Neural progenitor cell (in vitro differentiated cells): ENCODE data around the gene EDN1. TPM values are rescaled to one million over a fixed set of nuclear protein-coding genes. Genes with fewer than 3 reads are reported as not detected.
A peak's percentile ranks its signal among the peaks of the same experiment; 100 is the strongest.

Source experiments
- DNase-seq: peaks from one replicate; pipeline ENCODE4 v3.0.0-alpha.2; 2016; ENCODE audit warnings: low spot score
- H2AFZ ChIP-seq: fragments of 200-600 bp; sonication (generic); replicated peaks from 2 replicates; pipeline ENCODE4 v1.6.1; 2016; ENCODE audit warnings: antibody characterized with exemption
- H3F3A ChIP-seq: fragments of 200-600 bp; sonication (generic); 2 replicates; pipeline ENCODE4 v1.6.1; 2016; ENCODE audit warnings: antibody characterized with exemption, low read depth
- H3K27ac ChIP-seq: fragments of 200-600 bp; sonication (generic); 2 replicates; pipeline ENCODE4 v1.5.1; 2016; ENCODE audit warnings: mild to moderate bottlenecking
- H3K27me3 ChIP-seq: fragments of 200-600 bp; sonication (generic); 2 replicates; pipeline ENCODE4 v1.6.1; 2016; ENCODE audit warnings: mild to moderate bottlenecking, moderate library complexity
- H3K36me3 ChIP-seq: fragments of 200-600 bp; sonication (generic); 2 replicates; pipeline ENCODE4 v1.5.1; 2016
- H3K4me1 ChIP-seq: fragments of 200-600 bp; sonication (generic); 2 replicates; pipeline ENCODE4 v1.6.1; 2016; ENCODE audit warnings: mixed run types
- H3K4me2 ChIP-seq: fragments of 200-600 bp; sonication (generic); 2 replicates; pipeline ENCODE4 v1.6.1; 2016
- H3K4me3 ChIP-seq: fragments of 200-600 bp; sonication (generic); 2 replicates; pipeline ENCODE4 v1.5.1; 2016
- H3K79me2 ChIP-seq: fragments of 200-600 bp; sonication (generic); 2 replicates; pipeline ENCODE4 v1.6.1; 2016; ENCODE audit warnings: low read depth
- H3K9ac ChIP-seq: fragments of 200-600 bp; sonication (generic); 2 replicates; pipeline ENCODE4 v1.6.1; 2016
- H3K9me3 ChIP-seq: fragments of 200-600 bp; sonication (generic); 2 replicates; pipeline ENCODE4 v1.5.1; 2016; ENCODE audit warnings: low read depth
- H4K20me1 ChIP-seq: fragments of 200-600 bp; sonication (generic); 2 replicates; pipeline ENCODE4 v1.6.1; 2016; ENCODE audit warnings: low read depth
- H3K27ac Mint-ChIP-seq: 3 replicates; pipeline ENCODE4 v1.8.0; 2021; ENCODE audit warnings: mixed read lengths
- H3K27me3 Mint-ChIP-seq: 2 replicates; pipeline ENCODE4 v1.8.0; 2022; ENCODE audit warnings: low read depth, mild to moderate bottlenecking, inconsistent platforms, moderate library complexity, mixed read lengths; ENCODE audit not compliant: insufficient read depth
- H3K36me3 Mint-ChIP-seq: 3 replicates; pipeline ENCODE4 v1.8.0; 2021; ENCODE audit warnings: mixed read lengths
- H3K4me1 Mint-ChIP-seq: 3 replicates; pipeline ENCODE4 v1.8.0; 2021; ENCODE audit warnings: mixed read lengths
- H3K4me3 Mint-ChIP-seq: 3 replicates; pipeline ENCODE4 v1.8.0; 2021; ENCODE audit warnings: mild to moderate bottlenecking, moderate library complexity, mixed read lengths
- H3K9me3 Mint-ChIP-seq: 3 replicates; pipeline ENCODE4 v1.8.0; 2020; ENCODE audit warnings: mixed read lengths
- CTCF ChIP-seq: fragments of 200-600 bp; sonication (generic); IDR thresholded peaks from 2 replicates; pipeline ENCODE4 v1.5.1; 2017; ENCODE audit warnings: antibody characterized with exemption, mild to moderate bottlenecking
- EZH2 ChIP-seq: fragments of 200-600 bp; sonication (generic); IDR thresholded peaks from 2 replicates; pipeline ENCODE4 v1.6.1; 2017; ENCODE audit warnings: antibody characterized with exemption, mild to moderate bottlenecking, moderate library complexity
- EZH2phosphoT487 ChIP-seq: fragments of 200-600 bp; sonication (generic); IDR thresholded peaks from 2 replicates; pipeline ENCODE4 v1.6.1; 2017; ENCODE audit warnings: antibody characterized with exemption
- total RNA-seq: library from RNA; depleted of rRNA; stranded (reverse); fragments of >200 nt; gene quantifications from 2 replicates; pipeline ENCODE4 v1.2.3, GENCODE V29; 2015; ENCODE audit warnings: low replicate concordance

Gene EDN1
- total RNA-seq, 1 donor from 2014 or later, result 2.9 TPM

- no peaks in the 10 kb centered on the region for H4K20me1 ChIP-seq
- H3K27me3 ChIP-seq, result peaks cover 8% of the 10 kb centered on the region
- DNase-seq, result no peak
- H3F3A ChIP-seq, result peaks cover 20% of the 10 kb centered on the region
- H3K4me1 Mint-ChIP-seq, result peaks cover 23% of the 10 kb centered on the region
- peaks cover 24% of the 10 kb centered on the region for H3K4me1 ChIP-seq
- H2AFZ ChIP-seq, result no peak overlapping the region
- H3K9me3 Mint-ChIP-seq, result no peaks in the 10 kb centered on the region
- H3K4me3 Mint-ChIP-seq, result no peak overlapping the region
- no peak overlapping the region for H3K4me2 ChIP-seq
- H3K36me3 ChIP-seq, result no peaks in the 10 kb centered on the region
- no peak overlapping the region for H3K27ac Mint-ChIP-seq
- H3K27ac ChIP-seq, result no peak overlapping the region
- no peak for TF ChIP-seq CTCF
- TF ChIP-seq EZH2phosphoT487, result no peak
- no peak for TF ChIP-seq EZH2
- no peaks in the 10 kb centered on the region for H3K79me2 ChIP-seq
- H3K36me3 Mint-ChIP-seq, result no peaks in the 10 kb centered on the region
- H3K9me3 ChIP-seq, result no peaks in the 10 kb centered on the region
- peaks cover 3% of the 10 kb centered on the region for H3K27me3 Mint-ChIP-seq
- no peak overlapping the region for H3K9ac ChIP-seq
- no peak overlapping the region for H3K4me3 ChIP-seq
Observed at GRCh38 chr6:12286373-12287110, 3.6 kb upstream of the EDN1 start.

GRCh38 chr6:12288211-12288618 is 1.9 kb upstream of the EDN1 start:
- Mint-ChIP-seq H3K27ac (no peak overlapping the region), H3K4me3 (no peak overlapping the region), H3K9me3 (no peaks in the 10 kb centered on the region), H3K4me1 (peaks cover 29% of the 10 kb centered on the region), H3K36me3 (no peaks in the 10 kb centered on the region), H3K27me3 (peaks cover 8% of the 10 kb centered on the region)
- no peak overlapping the region for H3K4me2 ChIP-seq
- TF ChIP-seq EZH2phosphoT487, result no peak
- no peak for TF ChIP-seq EZH2
- no peak for TF ChIP-seq CTCF
- no peaks in the 10 kb centered on the region for H3K79me2 ChIP-seq
- no peak for DNase-seq
- no peak overlapping the region for H3K9ac ChIP-seq
- H2AFZ ChIP-seq, result no peak overlapping the region
- peaks cover 30% of the 10 kb centered on the region for H3K4me1 ChIP-seq
- H3F3A ChIP-seq, result peaks cover 27% of the 10 kb centered on the region
- H3K36me3 ChIP-seq, result no peaks in the 10 kb centered on the region
- no peaks in the 10 kb centered on the region for H3K9me3 ChIP-seq
- H4K20me1 ChIP-seq, result no peaks in the 10 kb centered on the region
- H3K4me3 ChIP-seq, result no peak overlapping the region
- H3K27me3 ChIP-seq, result peaks cover 8% of the 10 kb centered on the region
- no peak overlapping the region for H3K27ac ChIP-seq

GRCh38 chr6:12288914-12289313 is 1.2 kb upstream of the EDN1 start:
- Histone ChIP-seq H3K9ac (no peak overlapping the region), H3K36me3 (no peaks in the 10 kb centered on the region), H4K20me1 (no peaks in the 10 kb centered on the region), H3K27ac (no peak overlapping the region), H2AFZ (no peak overlapping the region), H3K79me2 (no peaks in the 10 kb centered on the region), H3F3A (peaks cover 27% of the 10 kb centered on the region), H3K27me3 (peaks cover 8% of the 10 kb centered on the region), H3K4me3 (no peak overlapping the region), H3K4me2 (peak overlapping the region; percentile 94), H3K4me1 (peaks cover 30% of the 10 kb centered on the region), H3K9me3 (no peaks in the 10 kb centered on the region)
- H3K4me1 Mint-ChIP-seq, result peaks cover 29% of the 10 kb centered on the region
- H3K27ac Mint-ChIP-seq, result no peak overlapping the region
- no peaks in the 10 kb centered on the region for H3K9me3 Mint-ChIP-seq
- H3K36me3 Mint-ChIP-seq, result no peaks in the 10 kb centered on the region
- peak overlapping the region; percentile 87 for H3K4me3 Mint-ChIP-seq
- DNase-seq, result no peak
- H3K27me3 Mint-ChIP-seq, result peaks cover 8% of the 10 kb centered on the region
- TF ChIP-seq CTCF, result no peak
- TF ChIP-seq EZH2phosphoT487, result no peak
